T-helper 2 cell treated with Interferon-gamma antibody and Interleukin-4, amounts not matched to agents 100 ng/mL and 5 ng/mL, for 36 hours (primary cell): ENCODE measurements around the gene NRL. TPM values are rescaled to one million over a fixed set of nuclear protein-coding genes. Genes with fewer than 3 reads are reported as not detected.

Source experiments
- intact Hi-C: fragments of 100-400 bp; cut with micrococcal nuclease; formaldehyde crosslinking; loops from one replicate; pipeline ENCODE4 v1.15.1; 2023
- total RNA-seq: library from RNA; stranded (reverse); gene quantifications from 2 replicates; pipeline ENCODE4 v1.2.3, GENCODE V29; 2022

NRL gene
- total RNA-seq, 1 donor from 2014 or later: 2.4 TPM

DNA sequence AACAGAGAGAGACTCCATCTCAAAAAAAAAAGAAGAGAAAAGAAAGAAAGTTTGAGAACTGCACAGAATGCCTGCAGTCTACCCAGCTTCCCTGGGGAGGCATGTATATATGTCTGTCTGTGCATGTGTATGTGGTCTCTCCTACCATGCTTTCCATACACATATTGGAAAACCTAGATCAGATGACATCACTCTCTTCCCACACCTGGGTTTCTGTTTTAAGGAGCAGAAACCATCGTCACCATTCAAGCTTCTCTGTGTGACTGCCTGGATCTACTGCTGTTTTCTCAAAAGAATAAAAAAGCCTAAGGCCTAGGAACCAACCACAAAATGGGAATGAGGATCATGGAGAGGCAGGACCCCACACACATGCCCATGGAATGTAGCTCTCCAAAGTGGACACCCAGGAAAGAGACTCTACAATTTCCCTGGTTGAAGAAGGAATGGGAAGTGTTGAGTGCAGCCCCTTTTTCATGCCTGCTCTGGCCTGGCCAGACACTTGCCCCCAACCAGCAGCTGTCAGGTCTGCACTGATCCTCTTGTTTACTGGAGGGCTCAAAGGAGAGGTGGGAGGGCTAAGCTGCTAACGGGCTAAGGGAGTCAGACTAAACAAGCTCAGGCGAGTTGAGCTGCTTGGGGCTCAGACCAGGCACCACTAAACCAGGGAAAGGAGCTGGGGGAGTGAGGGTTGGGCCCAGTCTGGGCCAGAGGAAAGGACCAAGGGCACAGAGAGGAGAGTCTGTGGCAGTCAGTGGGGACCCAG is 28.4 kb downstream of the NRL start:
- intact Hi-C loops: no loop called here

- intact Hi-C loops: no loop called here
Observed at GRCh38 chr14:24085215-24085614, 29.5 kb downstream of the NRL start.

DNA sequence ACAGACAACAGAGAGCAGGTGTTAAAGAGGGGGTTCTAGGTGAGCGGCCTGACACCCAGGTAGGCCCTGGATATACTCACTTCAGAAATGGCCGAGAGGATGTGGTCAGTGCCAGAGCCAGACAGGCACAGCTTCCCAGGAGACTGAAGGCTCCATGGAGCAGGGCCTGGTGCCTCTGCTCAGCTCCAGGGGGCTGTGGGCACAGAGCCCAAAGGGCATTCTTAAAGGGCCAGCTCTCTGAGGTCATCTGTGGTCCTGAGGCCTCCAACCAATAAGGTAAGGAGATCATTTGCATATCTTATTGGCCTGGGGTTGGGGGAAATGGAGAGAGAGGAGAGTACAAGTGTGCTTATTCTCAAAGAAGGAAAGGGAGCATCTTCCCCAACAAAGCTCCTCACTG is 30.3 kb downstream of the NRL start:
- intact Hi-C loops: no loop called here

GRCh38 chr14:24083462-24083861 is 31.3 kb downstream of the NRL start:
- intact Hi-C loops: no loop called here

DNA sequence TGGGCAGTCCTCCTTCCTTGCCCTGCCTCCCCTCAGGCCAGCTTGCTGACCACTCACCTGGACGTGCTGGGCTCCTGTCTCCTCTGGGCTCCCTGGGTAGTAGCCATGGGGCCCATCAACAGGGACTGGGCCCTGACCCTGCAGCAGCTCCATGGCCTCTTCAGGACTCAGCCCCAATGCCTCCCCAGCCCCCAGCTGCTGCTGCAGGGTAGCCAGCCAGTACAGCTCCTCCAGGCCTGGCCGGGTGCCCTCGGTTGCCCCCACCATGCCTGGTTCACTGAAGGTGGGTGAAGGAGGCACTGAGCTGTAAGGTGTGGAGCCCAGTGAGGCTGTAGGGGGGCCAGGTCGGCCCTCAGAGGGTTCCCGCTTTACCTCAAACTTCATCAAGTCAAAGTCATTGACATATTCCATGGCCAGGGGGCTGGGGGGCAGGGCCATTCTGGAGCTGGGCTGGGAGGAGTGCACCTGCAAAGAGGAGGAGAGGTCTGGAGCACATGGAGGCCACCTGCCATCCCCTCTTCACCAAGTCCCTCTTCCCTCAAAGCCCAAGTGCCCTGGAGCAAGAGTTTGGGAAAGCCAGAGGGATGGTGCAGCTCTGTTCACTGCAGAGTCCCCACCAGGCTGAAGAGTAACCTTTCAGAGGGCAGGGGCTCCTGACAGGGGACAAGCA is 32.2 kb downstream of the NRL start:
- intact Hi-C loops: no loop called here

- intact Hi-C loops: loop anchor here (1.0 to 2.0 kb wide), 4 partner anchors 9 to 65 kb away; partner anchors contain the start of genes DCAF11, NRL, PCK2 and PSME2
Observed at GRCh38 chr14:24081739-24082211, 33.0 kb downstream of the NRL start.

GRCh38 chr14:24080888-24081738 is 33.6 kb downstream of the NRL start:
- intact Hi-C loops: loop anchor here (1.0 to 2.0 kb wide), 4 partner anchors 9 to 65 kb away; partner anchors contain the start of genes DCAF11, NRL, PCK2 and PSME2

DNA sequence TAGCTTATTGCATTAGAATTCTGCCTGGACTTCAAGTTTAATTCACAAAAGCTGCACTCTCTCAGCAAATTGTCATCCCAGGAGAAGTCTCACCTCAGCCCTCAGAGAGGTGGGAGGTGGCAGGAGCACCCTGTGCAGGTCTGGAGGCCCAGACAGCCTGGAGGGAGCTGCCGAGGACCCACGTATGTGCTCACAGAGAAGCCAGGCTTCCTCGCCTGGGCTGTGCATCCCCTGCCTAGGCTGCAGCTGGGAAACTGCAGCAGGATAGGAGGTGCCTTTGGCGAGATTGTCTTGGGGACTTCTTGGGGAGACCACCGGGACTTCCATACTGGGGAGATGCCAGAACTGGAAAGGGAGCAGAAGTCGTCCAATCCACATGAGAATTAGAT is 34.6 kb downstream of the NRL start:
- intact Hi-C loops: loop anchor here (2.0 kb wide), 1 partner anchor 35 kb away; the partner anchor contains the start of genes DCAF11 and NRL

DNA sequence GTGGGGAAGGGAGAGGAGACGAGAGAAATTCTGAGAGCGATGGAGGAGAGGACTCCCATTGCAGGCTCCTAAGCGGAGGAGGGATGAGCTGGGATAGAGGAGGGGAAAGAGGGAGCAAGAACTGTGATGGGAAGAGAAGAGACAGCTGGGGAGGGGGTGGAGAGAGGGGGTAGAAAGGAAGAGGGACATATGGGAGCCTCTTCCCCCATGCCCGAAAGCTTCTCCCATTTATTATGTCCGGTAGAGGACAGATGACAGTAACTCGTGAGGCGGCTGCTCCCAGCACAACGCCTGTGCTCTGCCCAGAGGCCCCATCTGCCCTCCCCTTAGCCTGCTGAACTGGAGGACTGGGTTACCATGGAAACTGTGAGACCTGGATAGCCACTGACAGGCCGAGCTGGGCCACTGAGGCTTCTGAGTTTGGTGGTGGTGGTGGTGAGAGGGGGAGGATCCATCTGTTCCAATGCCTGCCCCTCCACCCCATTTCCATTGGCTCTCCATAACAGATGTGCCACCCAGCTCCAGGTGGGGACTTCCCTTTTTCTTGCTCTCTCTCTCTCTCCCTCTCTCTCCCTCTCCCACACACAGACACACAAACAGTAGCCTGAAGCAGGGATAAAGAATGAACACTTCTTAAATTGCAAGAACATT is 35.1 kb downstream of the NRL start:
- intact Hi-C loops: loop anchor here (2.0 kb wide), 1 partner anchor 35 kb away; the partner anchor contains the start of genes DCAF11 and NRL

GRCh38 chr14:24078146-24078545 is 36.6 kb downstream of the NRL start:
- intact Hi-C loops: no loop called here

DNA sequence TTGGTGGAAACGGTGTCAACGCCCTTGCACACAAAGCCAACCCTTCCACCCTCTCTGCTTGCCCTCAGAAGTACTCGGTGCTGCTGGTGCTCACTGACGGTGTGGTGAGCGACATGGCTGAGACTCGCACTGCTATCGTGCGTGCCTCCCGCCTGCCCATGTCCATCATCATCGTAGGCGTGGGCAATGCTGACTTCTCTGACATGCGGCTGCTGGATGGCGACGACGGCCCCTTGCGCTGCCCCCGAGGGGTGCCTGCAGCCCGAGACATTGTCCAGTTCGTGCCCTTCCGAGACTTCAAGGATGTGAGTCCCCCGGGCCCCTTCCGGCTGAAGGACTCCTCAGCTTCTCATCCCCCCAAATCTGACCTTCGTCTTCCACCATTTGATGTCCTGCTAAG is 37.7 kb downstream of the NRL start:
- intact Hi-C loops: no loop called here

- intact Hi-C loops: no loop called here
Observed at GRCh38 chr14:24076302-24076601, 38.5 kb downstream of the NRL start.

GRCh38 chr14:24075485-24076301 is 39.1 kb downstream of the NRL start:
- intact Hi-C loops: no loop called here

DNA sequence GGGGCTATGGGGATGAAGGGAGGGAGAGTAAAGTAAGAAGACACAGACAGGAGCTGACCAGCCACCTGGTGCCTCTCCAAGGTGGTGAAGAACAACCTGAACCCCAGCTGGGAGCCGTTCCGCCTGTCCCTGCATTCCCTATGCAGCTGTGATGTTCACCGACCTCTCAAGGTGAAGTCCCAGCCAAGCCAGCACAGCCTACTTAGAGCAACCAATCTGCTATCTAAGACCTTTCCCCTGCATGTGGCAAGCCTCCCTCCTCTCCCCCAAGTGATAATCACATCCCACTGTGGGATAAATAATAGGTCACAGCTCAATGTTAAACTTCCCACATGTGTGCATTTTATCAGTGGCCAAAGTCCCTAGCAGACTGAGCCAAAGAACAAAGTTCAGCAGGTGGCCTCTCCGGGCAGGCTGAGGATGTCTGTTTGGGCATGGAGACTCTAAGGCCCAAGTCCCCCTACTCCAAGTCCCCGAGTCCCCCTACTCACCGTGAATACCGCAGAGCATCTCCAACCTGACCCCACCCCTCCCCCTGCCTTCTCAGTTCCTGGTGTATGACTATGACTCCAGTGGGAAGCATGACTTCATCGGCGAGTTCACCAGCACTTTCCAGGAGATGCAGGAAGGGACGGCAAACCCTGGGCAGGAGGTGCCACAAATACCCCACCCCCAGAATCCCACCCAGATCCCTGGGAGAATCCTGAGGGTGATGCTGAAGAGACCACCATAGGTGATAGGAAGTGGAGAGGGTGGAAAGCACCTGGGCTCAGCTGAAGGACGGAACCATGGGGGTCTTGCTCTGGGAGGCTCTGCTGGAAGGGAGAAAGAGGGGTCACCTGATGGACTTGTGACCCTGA is 39.9 kb downstream of the NRL start:
- intact Hi-C loops: no loop called here

DNA sequence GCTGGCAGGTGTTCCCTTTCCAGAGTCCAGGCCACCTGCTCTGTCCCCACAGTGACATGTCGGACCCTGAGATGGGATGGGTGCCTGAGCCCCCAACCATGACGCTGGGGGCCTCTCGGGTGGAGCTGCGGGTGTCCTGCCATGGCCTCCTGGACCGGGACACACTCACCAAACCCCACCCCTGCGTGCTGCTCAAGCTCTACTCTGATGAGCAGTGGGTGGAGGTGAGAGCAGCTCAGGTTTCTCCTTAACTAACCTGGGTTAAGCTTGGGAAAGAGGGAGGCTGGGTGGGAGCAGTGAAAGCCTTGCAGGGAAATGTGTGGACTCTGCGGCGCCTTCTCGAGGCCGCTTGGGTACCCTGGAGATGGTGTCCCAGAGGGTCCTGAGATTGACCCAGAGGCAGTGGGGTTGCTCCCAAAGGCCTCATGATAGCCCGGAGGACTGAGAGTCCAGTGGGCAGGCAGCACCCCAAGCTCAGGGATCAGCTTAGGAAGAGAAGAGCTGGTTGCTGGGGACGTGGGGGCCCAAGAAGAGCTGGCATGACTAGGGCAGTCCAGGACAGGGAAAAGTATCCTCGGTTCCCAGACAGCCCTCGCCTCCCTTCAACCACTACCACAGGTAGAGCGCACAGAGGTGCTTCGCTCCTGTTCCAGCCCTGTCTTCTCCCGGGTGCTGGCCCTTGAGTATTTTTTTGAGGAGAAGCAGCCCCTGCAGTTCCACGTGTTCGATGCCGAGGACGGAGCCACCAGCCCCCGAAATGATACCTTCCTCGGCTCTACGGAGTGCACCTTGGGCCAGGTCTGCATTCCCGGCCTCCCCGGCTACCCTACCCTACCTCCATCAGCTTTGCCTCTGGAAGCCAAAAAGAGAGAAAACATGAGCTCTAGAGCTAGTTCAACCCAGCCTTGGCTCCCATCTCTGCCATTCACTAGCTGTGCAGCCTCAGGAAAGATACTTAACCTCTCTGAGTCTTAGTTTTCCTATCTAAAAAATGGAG is 41.6 kb downstream of the NRL start:
- intact Hi-C loops: no loop called here

GRCh38 chr14:24072436-24072835 is 42.3 kb downstream of the NRL start:
- intact Hi-C loops: no loop called here

DNA sequence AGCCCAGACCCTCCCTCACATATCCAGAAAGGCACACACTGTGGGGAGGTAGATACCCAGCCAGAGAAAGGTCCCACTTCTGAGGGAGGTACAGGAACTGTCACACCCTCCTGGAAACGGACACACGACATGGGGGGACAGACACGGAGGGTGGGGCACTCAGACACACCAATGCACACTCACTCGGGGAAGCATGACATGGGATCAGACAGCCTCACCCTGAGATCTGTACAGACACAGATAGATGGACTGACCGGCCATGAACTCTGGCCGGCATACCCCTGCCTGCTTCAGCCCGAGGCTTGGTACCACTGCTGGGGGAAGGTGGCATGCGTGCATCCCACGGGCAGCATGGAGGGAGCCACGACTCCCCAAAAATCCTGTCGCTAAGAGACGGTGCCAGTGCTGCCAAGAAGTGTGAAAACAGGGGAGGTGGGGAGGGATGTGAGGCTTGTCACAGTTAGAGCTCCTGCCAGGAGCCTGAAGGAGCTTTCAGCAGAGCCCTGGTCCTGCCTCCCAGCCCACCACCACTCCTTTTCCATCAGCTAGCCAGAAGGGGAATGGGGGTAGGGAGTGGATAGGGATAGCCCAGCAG is 42.8 kb downstream of the NRL start:
- intact Hi-C loops: no loop called here
